OCI-LY1 (cell line): ENCODE measurements around the gene INPP5K.
"Not testable (repeated sequence)": the region's sequence is repeated elsewhere in the genome, so short reads cannot be mapped to it uniquely, and the experiment has no call there.

Source experiments
- H2AFZ ChIP-seq: fragments of 200-600 bp; sonication (generic), shearing (Covaris generic); 2 replicates; pipeline ENCODE4 v1.6.0; 2014; ENCODE audit warnings: antibody characterized with exemption, mild to moderate bottlenecking, low read length
- H3F3A ChIP-seq: fragments of 200-600 bp; sonication (generic), shearing (Covaris generic); 2 replicates; pipeline ENCODE4 v1.6.0; 2014; ENCODE audit warnings: mild to moderate bottlenecking, antibody characterized with exemption, low read length, moderate library complexity; ENCODE audit not compliant: insufficient read depth
- H3K27ac ChIP-seq: fragments of 200-600 bp; sonication (generic); 2 replicates; pipeline ENCODE4 v1.5.1; 2014; ENCODE audit warnings: low read length, mixed run types, mild to moderate bottlenecking, low read depth; ENCODE audit not compliant: poor library complexity, severe bottlenecking
- H3K27me3 ChIP-seq: fragments of 200-600 bp; sonication (generic); 2 replicates; pipeline ENCODE4 v1.6.0; 2014; ENCODE audit warnings: antibody characterized with exemption, mild to moderate bottlenecking, low read length, moderate library complexity; ENCODE audit not compliant: insufficient read depth
- H3K36me3 ChIP-seq: fragments of 200-600 bp; sonication (generic); 2 replicates; pipeline ENCODE4 v1.6.1; 2014; ENCODE audit warnings: mild to moderate bottlenecking, antibody characterized with exemption, low read length, moderate library complexity, mixed read lengths; ENCODE audit not compliant: insufficient read depth
- H3K4me1 ChIP-seq: fragments of 200-600 bp; sonication (generic); 2 replicates; pipeline ENCODE4 v1.5.1; 2014; ENCODE audit warnings: mild to moderate bottlenecking, low read length, moderate library complexity; ENCODE audit not compliant: insufficient read depth, severe bottlenecking
- H3K4me2 ChIP-seq: fragments of 200-600 bp; sonication (generic), shearing (Covaris generic); 2 replicates; pipeline ENCODE4 v1.6.1; 2014; ENCODE audit warnings: low read length
- H3K4me3 ChIP-seq: fragments of 200-600 bp; sonication (generic); 2 replicates; pipeline ENCODE4 v1.5.1; 2014; ENCODE audit warnings: low read length, low read depth, mild to moderate bottlenecking, mixed read lengths; ENCODE audit not compliant: poor library complexity, severe bottlenecking
- H3K79me2 ChIP-seq: fragments of 200-600 bp; shearing (Covaris generic); 2 replicates; pipeline ENCODE4 v1.6.1; 2016; ENCODE audit warnings: mixed run types, low read length, mixed read lengths; ENCODE audit not compliant: insufficient read depth
- H3K9ac ChIP-seq: fragments of 200-600 bp; sonication (generic), shearing (Covaris generic); 2 replicates; pipeline ENCODE4 v1.6.1; 2014; ENCODE audit warnings: mild to moderate bottlenecking, low read length, mixed read lengths
- H3K9me2 ChIP-seq: fragments of 200-600 bp; sonication (generic), shearing (Covaris generic); 2 replicates; pipeline ENCODE4 v1.6.1; 2014; ENCODE audit warnings: low read depth, mild to moderate bottlenecking, low read length, mixed read lengths
- H3K9me3 ChIP-seq: fragments of 200-600 bp; shearing (Covaris generic); 2 replicates; pipeline ENCODE4 v1.6.1; 2014; ENCODE audit warnings: low read length, mixed read lengths
- H4K20me1 ChIP-seq: fragments of 200-600 bp; sonication (generic), shearing (Covaris generic); 2 replicates; pipeline ENCODE4 v1.6.0; 2016; ENCODE audit warnings: mild to moderate bottlenecking, low read length; ENCODE audit not compliant: insufficient read depth
- EZH2 ChIP-seq: fragments of 200-600 bp; sonication (generic), shearing (Covaris generic); IDR thresholded peaks from 2 replicates; pipeline ENCODE4 v1.8.0; 2017; ENCODE audit warnings: borderline replicate concordance, mixed run types, mild to moderate bottlenecking, antibody characterized with exemption, low read length, moderate library complexity, mixed read lengths
- TF ChIP-seq, protein P1 (sequence below): fragments of 200-600 bp; sonication (generic), shearing (Covaris generic); IDR thresholded peaks from 2 replicates; pipeline ENCODE4 v1.5.1; 2017; ENCODE audit warnings: mild to moderate bottlenecking, antibody characterized with exemption, low read length, moderate library complexity, mixed read lengths

Gene INPP5K

DNA sequence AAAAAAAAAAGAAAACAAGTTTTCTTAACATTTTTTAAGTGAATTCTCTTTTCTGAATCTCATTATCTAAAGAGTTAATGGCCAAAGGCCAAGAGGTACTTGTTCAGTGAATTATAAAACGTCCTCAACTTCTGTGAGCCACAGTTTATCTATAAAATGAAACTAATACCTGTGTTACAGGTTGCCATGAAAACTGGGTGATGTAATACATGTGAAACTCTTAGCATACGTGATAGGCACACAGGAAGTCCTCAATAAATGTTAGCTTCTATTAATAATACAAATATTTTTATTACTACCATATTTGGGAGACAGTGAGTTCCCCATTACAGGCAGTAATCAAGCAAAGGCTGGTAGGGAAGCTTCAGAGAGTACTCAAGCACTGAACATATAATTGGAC lies 13.5 kb upstream of the INPP5K start:
- H3K9me3 ChIP-seq: no peaks in the 10 kb centered on the region
- no peak overlapping the region for H2AFZ ChIP-seq
- H3K9me2 ChIP-seq: no peaks in the 10 kb centered on the region
- H3K4me2 ChIP-seq: no peak overlapping the region
- H3F3A ChIP-seq: no peaks in the 10 kb centered on the region
- no peaks in the 10 kb centered on the region for H3K79me2 ChIP-seq
- no peak overlapping the region for H3K9ac ChIP-seq
- no peak overlapping the region for H3K27ac ChIP-seq
- no peaks in the 10 kb centered on the region for H4K20me1 ChIP-seq
- H3K4me3 ChIP-seq: no peak overlapping the region
- no peaks in the 10 kb centered on the region for H3K27me3 ChIP-seq
- H3K36me3 ChIP-seq: peaks cover 36% of the 10 kb centered on the region
- TF ChIP-seq, protein P1, sequence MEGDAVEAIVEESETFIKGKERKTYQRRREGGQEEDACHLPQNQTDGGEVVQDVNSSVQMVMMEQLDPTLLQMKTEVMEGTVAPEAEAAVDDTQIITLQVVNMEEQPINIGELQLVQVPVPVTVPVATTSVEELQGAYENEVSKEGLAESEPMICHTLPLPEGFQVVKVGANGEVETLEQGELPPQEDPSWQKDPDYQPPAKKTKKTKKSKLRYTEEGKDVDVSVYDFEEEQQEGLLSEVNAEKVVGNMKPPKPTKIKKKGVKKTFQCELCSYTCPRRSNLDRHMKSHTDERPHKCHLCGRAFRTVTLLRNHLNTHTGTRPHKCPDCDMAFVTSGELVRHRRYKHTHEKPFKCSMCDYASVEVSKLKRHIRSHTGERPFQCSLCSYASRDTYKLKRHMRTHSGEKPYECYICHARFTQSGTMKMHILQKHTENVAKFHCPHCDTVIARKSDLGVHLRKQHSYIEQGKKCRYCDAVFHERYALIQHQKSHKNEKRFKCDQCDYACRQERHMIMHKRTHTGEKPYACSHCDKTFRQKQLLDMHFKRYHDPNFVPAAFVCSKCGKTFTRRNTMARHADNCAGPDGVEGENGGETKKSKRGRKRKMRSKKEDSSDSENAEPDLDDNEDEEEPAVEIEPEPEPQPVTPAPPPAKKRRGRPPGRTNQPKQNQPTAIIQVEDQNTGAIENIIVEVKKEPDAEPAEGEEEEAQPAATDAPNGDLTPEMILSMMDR: no peak
- no peak for TF ChIP-seq EZH2
- H3K4me1 ChIP-seq: peaks cover 3% of the 10 kb centered on the region

DNA sequence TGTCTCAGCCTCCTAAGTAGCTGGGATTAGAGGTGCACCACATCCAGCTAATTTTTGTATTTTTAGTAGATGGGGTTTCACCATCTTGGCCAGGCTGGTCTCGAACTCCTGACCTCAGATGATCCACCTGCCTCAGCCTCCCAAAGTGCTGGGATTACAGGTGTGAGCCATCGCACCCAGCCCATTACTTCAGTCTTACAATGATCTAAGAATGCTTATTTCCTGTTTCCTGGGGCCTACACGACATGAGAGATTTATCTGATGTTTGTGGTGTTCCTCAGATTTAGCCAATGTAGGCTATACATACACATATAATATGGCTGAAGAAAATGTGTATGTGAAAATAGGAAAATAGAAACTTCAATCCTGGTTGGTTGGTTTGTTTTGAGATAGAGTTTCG lies 10.5 kb upstream of the INPP5K start:
- H3K4me2 ChIP-seq, H3K4me3 ChIP-seq, H3K9me2 ChIP-seq, H3F3A ChIP-seq, H3K79me2 ChIP-seq, H3K27me3 ChIP-seq, H4K20me1 ChIP-seq, H3K9me3 ChIP-seq, H2AFZ ChIP-seq, H3K4me1 ChIP-seq, H3K9ac ChIP-seq, H3K27ac ChIP-seq: not testable (repeated sequence)
- peaks cover 17% of the 10 kb centered on the region for H3K36me3 ChIP-seq

GRCh38 chr17:1522626-1523025 lies 6.2 kb upstream of the INPP5K start:
- H3K4me2 ChIP-seq: no peak overlapping the region
- no peaks in the 10 kb centered on the region for H3K9me2 ChIP-seq
- H3K4me1 ChIP-seq: peaks cover 6% of the 10 kb centered on the region
- no peaks in the 10 kb centered on the region for H3F3A ChIP-seq
- 0 out of 2 replicates have a peak, but pooled peaks cover 3% of the 10 kb centered on the region for H3K79me2 ChIP-seq
- H4K20me1 ChIP-seq: no peaks in the 10 kb centered on the region
- no peak overlapping the region for H3K4me3 ChIP-seq
- no peak overlapping the region for H3K9ac ChIP-seq
- no peaks in the 10 kb centered on the region for H3K27me3 ChIP-seq
- no peak overlapping the region for H3K27ac ChIP-seq
- TF ChIP-seq, protein P1: no peak
- no peak for TF ChIP-seq EZH2
- H3K9me3 ChIP-seq: no peaks in the 10 kb centered on the region
- no peak overlapping the region for H2AFZ ChIP-seq
- H3K36me3 ChIP-seq: peaks cover 20% of the 10 kb centered on the region; the same call in 1 of the 2 replicates

- Histone ChIP-seq H3F3A (no peaks in the 10 kb centered on the region), H3K4me3 (no peak overlapping the region), H2AFZ (no peak overlapping the region), H3K27ac (no peak overlapping the region), H3K9ac (no peak overlapping the region), H3K36me3 (peaks cover 20% of the 10 kb centered on the region; the same call in 1 of the 2 replicates), H3K27me3 (no peaks in the 10 kb centered on the region), H3K79me2 (0 out of 2 replicates have a peak, but pooled peaks cover 5% of the 10 kb centered on the region), H4K20me1 (no peaks in the 10 kb centered on the region), H3K4me2 (no peak overlapping the region), H3K4me1 (peaks cover 9% of the 10 kb centered on the region), H3K9me3 (no peaks in the 10 kb centered on the region), H3K9me2 (no peaks in the 10 kb centered on the region)
- TF ChIP-seq, protein P1: no peak
- TF ChIP-seq EZH2: no peak
Measured at GRCh38 chr17:1521086-1521640, 4.8 kb upstream of the INPP5K start.
